GM21786 (cell line): ENCODE data around the gene INF2.

Experiments
- ATAC-seq: cut with Tn5 transposase; IDR thresholded peaks from one replicate; pipeline ENCODE4 v1.9.1; 2021; ENCODE audit not compliant: unreplicated experiment

The INF2 gene

GRCh38 chr14:104687601-104688504, 1.6 kb upstream of the INF2 start:
- no peak for ATAC-seq

GRCh38 chr14:104688505-104689108, 811 bp upstream of the INF2 start:
- ATAC-seq, result no peak

GRCh38 chr14:104689881-104690711, 678 bp downstream of the INF2 start:
- no peak for ATAC-seq

DNA sequence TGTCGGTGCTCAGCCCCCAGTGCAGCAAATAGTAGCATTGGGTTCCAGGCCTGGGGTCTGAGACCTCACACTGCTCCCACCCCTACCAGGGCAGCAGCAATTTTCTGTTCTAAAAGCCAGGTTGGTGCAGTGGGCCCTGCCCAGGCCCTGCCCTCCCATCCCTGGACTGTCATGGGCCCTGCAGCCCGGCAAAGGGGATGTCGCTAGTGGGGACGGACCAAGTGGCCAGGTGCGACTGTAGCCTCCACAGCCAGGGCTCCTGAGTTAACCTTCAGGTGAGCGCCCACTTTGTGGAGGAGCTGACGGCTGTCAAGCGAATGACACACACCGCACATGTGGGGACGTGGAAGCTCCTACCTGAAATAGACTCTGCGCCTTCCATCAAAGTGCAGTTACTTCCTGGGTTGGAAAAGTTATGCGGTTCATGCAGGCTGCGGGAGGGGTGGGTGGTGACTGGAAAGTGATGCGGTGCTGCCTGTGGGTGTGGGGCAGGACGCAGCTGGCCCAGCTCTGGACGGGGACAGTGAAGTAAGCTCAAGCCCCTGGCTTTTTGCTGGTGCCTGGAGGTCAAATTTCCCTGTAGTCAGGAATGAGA, 1.5 kb downstream of the INF2 start:
- no peak for ATAC-seq

- ATAC-seq, result no peak
Measured at GRCh38 chr14:104691546-104692260, 2.3 kb downstream of the INF2 start.

DNA sequence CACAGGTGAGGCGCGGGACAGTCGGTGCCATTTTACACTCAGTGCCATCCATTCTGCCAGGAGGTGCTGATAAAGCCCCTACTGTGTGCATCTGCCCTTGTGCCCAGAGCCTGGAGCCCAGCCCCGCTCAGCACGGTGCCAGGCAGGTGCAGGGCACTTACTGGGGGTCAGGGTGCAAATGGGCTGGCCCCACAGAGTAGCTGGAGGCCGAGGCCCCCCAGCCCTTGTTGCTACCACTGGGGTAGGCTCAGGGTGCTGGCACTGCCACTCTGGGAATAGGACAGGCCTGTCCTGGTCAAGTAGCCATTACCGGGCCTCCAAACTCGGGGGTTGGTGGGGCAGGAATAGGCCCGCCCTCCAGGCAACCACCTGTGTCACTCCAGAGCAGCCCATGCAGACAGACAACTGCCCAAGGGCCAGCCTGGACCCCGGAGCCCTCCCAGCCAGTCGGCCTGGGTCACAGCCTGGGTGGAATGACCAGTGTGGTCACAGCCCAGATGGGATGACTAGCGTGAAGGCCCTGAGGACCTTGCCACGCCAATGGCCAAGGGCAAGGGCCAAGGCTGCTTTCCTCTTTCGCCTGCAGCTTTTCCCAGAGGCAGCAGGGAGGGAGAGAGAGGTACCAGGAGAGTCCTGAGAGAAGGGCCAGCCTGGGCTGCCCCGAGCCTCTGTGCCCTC, 3.0 kb downstream of the INF2 start:
- ATAC-seq, result no peak

DNA sequence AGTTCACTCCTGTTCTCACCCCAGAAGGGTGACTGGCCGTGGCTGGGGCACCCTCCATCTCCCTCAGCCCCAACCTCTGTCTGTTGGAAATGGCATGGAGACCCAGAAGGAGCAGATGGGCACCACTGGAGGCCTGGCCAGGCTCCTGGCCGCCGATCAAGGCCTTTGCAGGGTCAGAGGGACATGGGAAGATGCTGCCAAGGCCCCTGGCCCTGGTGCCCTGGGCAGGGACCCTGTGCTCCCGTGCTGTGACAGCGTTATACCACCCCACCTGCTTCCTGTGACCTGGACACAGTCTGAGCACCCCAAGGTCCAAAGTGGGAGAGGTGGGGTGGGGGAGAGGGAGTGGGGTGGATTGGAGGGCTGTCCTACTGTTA, 3.5 kb downstream of the INF2 start:
- no peak for ATAC-seq

DNA sequence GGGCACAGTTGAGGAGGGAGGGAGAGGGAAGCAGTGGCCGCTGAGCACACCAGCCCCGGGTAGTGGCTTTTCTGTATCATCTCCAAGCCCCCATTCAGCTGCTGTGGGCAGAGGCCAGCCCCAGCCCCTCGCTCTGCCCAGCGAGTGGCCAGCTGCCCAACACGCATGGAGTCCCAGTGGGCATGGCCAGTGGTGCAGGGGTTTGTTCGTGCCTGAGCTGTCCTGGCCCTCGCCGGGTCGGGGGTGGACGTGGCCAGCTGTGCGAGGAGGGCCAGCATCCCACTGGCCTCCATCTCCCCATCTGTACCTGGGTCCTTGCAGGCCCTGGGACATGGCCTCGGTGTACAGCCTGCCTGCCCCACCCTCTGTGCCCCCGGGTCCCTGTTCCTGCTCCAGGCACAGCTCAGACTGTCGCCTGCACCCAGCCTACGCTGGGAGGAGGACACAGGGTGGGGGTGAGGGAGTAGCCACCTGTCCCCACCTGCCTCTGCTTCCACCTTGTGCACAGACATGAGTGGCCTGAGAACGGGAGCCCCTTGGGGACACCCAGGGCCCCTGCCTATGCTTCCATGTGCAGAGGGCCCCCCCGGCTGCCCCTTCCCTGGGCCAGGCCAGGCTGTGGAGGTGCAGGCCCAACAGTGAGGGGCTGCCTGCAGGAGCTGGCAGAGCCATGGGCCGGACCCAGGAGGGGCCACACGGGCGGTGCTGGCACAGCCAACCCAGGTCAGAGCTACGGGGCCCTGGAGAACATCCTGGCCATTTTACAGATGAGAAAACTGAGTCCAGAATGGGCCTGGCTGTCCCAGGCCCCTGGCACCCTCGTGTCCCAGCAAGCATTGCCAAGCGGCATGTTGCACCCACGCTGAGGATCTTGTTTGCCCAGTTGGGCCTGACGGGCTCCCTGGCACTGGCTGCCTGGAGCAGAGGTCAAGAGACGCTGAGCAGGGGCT, 4.3 kb downstream of the INF2 start:
- ATAC-seq, result no peak

DNA sequence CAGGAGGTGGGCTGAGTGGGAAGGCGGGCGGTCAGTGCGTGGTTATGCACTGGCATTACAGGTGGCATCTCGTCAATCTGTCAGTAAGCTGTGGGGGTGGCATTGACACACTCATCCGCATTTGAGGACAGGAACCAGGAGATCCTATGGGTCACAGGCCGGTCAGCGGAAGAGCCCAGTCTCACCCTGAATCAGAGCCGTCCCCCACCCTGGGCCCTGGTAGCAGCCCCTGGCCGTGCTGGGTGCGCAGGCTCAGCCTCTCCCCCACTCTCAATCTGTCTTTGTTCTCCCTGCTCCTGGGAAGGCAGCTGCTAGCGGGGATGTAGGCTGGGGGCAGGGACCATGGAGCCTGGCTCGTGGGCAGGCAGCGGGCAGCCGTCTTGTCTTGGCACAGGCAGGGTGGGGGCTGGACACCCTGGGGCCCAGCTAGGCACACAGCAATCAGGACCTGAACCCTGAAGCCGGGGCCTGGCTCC, 5.1 kb downstream of the INF2 start:
- no peak for ATAC-seq

- no peak for ATAC-seq
Measured at GRCh38 chr14:104694991-104695659, 5.7 kb downstream of the INF2 start.

GRCh38 chr14:104695660-104696000, 6.2 kb downstream of the INF2 start:
- no peak for ATAC-seq

DNA sequence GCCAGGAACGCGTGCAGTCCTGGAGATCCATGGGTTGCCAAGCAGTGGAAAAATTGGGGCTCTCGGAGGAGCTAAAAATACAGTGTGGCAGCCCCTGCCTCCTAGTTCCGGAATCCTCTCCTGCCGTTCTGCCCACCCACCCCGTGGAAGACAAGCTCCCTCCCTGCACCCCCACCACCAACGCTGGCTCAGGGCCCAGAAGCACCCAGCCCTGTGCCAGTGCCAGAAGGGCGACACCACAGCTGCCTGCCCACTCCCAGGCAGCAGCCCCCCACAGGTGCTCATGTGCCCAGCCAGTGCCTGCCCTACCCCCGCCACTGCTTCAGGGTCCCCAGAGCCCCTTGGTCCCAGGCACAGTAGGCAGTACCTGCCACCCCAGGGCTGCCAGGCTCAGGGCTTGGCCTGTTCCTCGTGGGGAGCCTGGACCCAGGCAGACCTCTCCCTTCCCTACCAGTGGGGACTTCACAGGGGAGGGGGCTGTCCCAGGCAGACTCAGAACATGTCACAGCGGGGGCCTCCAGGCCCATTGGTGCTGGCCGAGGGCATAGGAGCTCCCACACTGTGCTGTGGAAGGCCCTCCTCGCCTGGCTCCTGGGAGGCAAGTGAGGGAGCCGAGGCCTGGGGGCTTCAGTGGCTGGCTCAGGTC, 7.4 kb downstream of the INF2 start:
- ATAC-seq, result no peak

DNA sequence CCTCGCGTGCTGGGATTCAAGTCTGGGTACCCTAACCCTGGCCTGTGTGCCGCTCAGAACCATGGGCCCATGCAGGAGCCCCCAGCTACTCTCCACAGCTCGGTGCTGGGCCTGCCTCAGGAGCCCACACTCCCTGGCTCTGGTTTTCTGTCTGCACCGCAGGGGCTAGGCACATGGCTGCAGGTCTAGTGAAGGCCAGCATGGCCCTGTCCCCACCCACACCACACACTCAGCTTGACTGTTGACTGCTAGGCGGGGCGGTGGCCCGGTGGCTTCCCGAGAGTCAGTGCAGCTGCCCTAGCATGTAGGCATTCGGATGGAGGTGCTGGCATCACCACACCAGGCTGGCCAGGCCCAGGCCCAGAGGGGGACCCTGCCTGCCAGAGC, 7.9 kb downstream of the INF2 start:
- no peak for ATAC-seq

GRCh38 chr14:104697892-104698583, 8.6 kb downstream of the INF2 start:
- no peak for ATAC-seq

DNA sequence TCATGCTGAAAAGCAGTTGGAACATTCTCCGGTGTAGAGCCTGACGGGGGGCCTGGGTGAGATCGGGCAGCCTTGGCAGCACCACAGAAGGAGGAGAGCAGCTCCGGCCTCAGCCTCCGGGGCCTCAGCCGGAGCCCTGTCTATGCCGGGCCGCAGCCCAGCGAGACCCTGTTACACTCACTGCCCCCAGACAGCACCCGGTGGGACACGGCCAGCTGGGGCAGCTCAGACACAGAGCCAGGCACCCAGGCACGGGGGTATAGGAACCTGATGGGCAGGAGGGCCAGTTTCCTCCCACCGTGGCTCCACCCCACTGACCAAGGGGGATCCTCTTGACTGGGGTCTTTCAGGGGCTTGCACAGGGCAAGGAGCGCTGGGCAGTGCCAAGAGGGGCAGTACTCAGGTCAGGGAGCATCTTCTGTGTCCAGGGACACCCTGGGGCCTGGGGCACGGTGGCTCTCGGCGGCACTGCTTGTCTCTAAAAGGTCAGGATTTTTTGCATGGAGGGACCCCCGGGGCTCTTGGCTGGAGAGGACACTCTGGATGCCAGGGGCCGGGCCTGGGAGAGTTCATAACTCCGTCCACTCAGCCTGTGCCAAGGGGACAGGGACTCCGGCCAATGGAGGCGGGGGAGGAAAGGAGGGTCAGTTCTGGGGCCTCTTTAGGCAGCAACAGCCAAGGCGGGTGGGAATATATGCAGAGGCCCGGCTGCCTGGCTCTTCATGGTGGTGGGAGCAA, 9.4 kb downstream of the INF2 start:
- ATAC-seq, result no peak

- ATAC-seq, result no peak
Measured at GRCh38 chr14:104699426-104699748, 10.0 kb downstream of the INF2 start.

DNA sequence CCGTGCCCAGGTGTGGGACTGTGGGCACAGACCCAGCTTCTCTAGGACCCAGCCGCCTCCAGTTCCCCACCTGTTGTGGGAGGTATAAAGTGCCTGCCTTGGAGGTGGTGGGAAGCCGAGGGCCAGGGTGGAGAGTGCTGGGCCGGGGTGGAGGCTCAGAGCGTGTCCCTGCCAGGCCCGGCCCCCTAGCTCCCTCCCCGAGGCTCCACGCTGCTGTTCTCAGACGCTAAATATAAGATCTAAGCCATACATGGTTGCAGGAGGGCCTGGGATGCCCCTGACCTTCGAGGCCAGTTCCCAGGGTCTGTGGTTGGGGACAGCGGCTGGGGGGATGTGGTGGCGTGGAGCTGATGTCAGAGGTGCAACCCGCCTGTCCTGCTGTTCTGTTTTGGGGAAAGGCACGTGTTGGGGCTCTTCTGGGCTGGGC, 10.8 kb downstream of the INF2 start:
- ATAC-seq, result no peak
